ENCODE results near the gene GNGT2.
"Not testable (repeated sequence)": the region's sequence is repeated elsewhere in the genome, so short reads cannot be mapped to it uniquely, and the experiment has no call there.

GNGT2 gene

GRCh38 chr17:49201481-49201927 lies 8.9 kb downstream of the GNGT2 start:
- DNase-seq: no peak

GRCh38 chr17:49200423-49201083 lies 9.8 kb downstream of the GNGT2 start:
- no peak for DNase-seq

GRCh38 chr17:49198211-49198610 lies 12.2 kb downstream of the GNGT2 start:
- DNase-seq: no peak

GRCh38 chr17:49197346-49197998 lies 12.9 kb downstream of the GNGT2 start:
- no peak for DNase-seq

GRCh38 chr17:49196520-49196919 lies 13.9 kb downstream of the GNGT2 start:
- no peak for DNase-seq

- DNase-seq: no peak
Measured at GRCh38 chr17:49195751-49196150, 14.6 kb downstream of the GNGT2 start.

- no peak for DNase-seq
Measured at GRCh38 chr17:49194297-49194607, 16.1 kb downstream of the GNGT2 start.

- DNase-seq: no peak
Measured at GRCh38 chr17:49193513-49194296, 16.7 kb downstream of the GNGT2 start.

GRCh38 chr17:49191917-49192741 lies 18.2 kb downstream of the GNGT2 start:
- peak; percentile 90 for DNase-seq

- DNase-seq: no peak
Measured at GRCh38 chr17:49191409-49191916, 18.9 kb downstream of the GNGT2 start.

GRCh38 chr17:49190932-49191331 lies 19.4 kb downstream of the GNGT2 start:
- no peak for DNase-seq

GRCh38 chr17:49187301-49187700 lies 23.1 kb downstream of the GNGT2 start:
- no peak for DNase-seq

GRCh38 chr17:49185381-49185780 lies 25.0 kb downstream of the GNGT2 start:
- not testable (repeated sequence) for DNase-seq

GRCh38 chr17:49184522-49184921 lies 25.9 kb downstream of the GNGT2 start:
- not testable (repeated sequence) for DNase-seq

GRCh38 chr17:49183801-49184200 lies 26.6 kb downstream of the GNGT2 start:
- DNase-seq: no peak

GRCh38 chr17:49183341-49183740 lies 27.0 kb downstream of the GNGT2 start:
- DNase-seq: no peak

- DNase-seq: no peak
Measured at GRCh38 chr17:49180998-49181635, 29.3 kb downstream of the GNGT2 start.

GRCh38 chr17:49180303-49180702 lies 30.1 kb downstream of the GNGT2 start:
- DNase-seq: peak; percentile 67

GRCh38 chr17:49175978-49176377 lies 34.4 kb downstream of the GNGT2 start:
- DNase-seq: not testable (repeated sequence)

- DNase-seq: not testable (repeated sequence)
Measured at GRCh38 chr17:49170711-49171110, 39.7 kb downstream of the GNGT2 start.

- no peak for DNase-seq
Measured at GRCh38 chr17:49170216-49170615, 40.2 kb downstream of the GNGT2 start.

- DNase-seq: no peak
Measured at GRCh38 chr17:49168706-49169105, 41.7 kb downstream of the GNGT2 start.
